PC-9 (cell line): ENCODE data around the gene WDR33.

Experiments
- EZH2 ChIP-seq: fragments of 200-600 bp; sonication (generic); IDR thresholded peaks from 2 replicates; pipeline ENCODE4 v1.8.0; 2017; ENCODE audit warnings: antibody characterized with exemption, low read depth
- TF ChIP-seq, protein P1 (sequence below): fragments of 200-600 bp; sonication (generic); conservative IDR thresholded peaks from 2 replicates; pipeline ENCODE4 v1.6.1; 2017; ENCODE audit warnings: mixed run types, antibody characterized with exemption, mild to moderate bottlenecking, moderate library complexity

DNA sequence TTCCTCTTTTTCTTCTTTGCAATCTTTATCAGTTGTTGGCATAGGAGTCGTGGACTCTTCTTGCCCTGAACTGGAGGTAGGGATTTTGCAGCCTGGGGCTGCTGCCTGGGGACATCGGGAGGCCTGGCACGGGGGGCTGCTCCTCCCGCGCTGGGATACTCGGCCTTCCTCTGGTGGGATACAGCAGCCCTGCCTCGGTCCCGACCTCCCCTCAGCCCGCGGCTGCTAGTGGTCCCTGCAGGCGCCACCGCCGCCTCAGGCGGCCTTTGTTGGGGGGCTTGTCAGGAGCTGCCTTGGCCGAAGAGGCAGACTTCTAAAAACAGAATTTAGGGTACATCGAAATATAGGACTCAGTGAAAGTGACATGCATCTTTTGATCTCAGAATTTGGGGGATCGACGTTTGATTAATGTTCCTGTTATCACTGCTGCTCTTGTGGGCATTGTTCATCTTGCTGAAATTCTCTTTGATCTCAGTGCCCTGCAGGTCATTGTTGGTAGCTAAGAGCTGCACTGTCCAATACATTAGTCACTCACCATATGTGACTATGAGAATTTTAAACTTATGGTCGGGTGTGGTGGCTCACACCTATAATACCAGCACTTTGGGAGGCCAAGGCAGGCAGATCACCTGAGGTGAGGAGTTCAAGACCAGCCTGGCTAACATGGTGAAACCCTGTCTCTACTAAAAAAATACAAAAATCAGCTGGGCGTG lies 30.7 kb upstream of the WDR33 start:
- TF ChIP-seq, protein P1, sequence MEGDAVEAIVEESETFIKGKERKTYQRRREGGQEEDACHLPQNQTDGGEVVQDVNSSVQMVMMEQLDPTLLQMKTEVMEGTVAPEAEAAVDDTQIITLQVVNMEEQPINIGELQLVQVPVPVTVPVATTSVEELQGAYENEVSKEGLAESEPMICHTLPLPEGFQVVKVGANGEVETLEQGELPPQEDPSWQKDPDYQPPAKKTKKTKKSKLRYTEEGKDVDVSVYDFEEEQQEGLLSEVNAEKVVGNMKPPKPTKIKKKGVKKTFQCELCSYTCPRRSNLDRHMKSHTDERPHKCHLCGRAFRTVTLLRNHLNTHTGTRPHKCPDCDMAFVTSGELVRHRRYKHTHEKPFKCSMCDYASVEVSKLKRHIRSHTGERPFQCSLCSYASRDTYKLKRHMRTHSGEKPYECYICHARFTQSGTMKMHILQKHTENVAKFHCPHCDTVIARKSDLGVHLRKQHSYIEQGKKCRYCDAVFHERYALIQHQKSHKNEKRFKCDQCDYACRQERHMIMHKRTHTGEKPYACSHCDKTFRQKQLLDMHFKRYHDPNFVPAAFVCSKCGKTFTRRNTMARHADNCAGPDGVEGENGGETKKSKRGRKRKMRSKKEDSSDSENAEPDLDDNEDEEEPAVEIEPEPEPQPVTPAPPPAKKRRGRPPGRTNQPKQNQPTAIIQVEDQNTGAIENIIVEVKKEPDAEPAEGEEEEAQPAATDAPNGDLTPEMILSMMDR = no peak
- TF ChIP-seq EZH2 = no peak
